CD4-positive, alpha-beta T cell treated with Interferon gamma for 1 hour (primary cell): Measurements from ENCODE around the gene POU6F1.
A peak's percentile ranks its signal among the peaks of the same experiment; 100 is the strongest.
"Not testable (repeated sequence)": the region's sequence is repeated elsewhere in the genome, so short reads cannot be mapped to it uniquely, and the experiment has no call there.

Source experiments
- DNase-seq: peaks from one replicate; pipeline ENCODE4 v3.0.0-alpha.2; 2020

The POU6F1 gene

GRCh38 chr12:51225771-51226170 lies 7.9 kb upstream of the POU6F1 start:
- DNase-seq: no peak

- no peak for DNase-seq
These were observed 7.4 kb upstream of the POU6F1 start for GRCh38 chr12:51225234-51225633.

- DNase-seq: no peak
These were observed 6.8 kb upstream of the POU6F1 start for GRCh38 chr12:51224625-51225024.

- DNase-seq: no peak
These were observed 4.6 kb upstream of the POU6F1 start for GRCh38 chr12:51222461-51222860.

GRCh38 chr12:51219857-51220256 lies 2.0 kb upstream of the POU6F1 start:
- DNase-seq: not testable (repeated sequence)

- DNase-seq: no peak
These were observed 1.5 kb upstream of the POU6F1 start for GRCh38 chr12:51219322-51219721.

GRCh38 chr12:51218607-51219161 lies 822 bp upstream of the POU6F1 start:
- no peak for DNase-seq

DNA sequence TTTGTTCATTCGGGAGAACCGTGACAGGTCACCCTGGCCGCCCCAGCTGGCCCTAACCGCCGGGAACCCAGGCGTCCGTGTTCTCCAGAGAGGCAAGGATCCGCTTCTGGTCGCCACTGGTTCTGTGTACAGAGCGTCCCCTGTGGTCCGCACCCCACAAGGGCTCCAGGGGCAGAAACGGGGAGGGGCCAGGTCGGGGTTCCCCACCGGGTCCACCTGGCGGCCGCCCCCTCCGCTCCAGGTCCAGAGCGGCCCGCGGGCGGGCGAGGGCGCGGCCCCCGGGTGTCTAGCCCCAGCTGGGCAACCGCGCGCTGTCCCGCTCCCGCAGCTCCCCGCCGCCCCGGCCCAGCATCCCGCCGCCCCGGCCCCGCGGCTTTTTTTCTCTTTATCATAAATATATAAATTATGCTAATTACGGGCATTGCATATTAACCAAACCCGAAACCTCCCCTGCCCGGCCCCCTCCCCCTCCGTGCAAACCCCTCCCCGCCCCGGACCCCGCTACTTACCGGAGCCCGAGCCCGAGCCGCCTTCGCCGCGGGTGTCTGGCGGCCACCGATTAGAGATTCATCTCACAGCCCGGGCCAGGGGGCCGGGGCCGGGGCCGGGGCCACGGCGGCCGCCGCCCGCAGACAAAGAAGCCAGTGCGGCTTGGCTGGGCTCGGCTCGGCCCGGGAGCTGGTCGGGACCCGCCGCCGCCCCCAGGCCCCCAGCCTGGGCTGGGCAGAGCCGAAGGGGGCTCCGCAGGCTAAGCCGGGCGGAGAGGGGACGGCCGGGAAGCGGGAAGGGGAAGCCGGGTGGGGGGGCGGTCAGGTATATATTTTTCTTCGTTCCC lies 512 bp downstream of the POU6F1 start:
- DNase-seq: peak; percentile 66

- DNase-seq: no peak
These were observed 1.2 kb downstream of the POU6F1 start for GRCh38 chr12:51216642-51217041.

DNA sequence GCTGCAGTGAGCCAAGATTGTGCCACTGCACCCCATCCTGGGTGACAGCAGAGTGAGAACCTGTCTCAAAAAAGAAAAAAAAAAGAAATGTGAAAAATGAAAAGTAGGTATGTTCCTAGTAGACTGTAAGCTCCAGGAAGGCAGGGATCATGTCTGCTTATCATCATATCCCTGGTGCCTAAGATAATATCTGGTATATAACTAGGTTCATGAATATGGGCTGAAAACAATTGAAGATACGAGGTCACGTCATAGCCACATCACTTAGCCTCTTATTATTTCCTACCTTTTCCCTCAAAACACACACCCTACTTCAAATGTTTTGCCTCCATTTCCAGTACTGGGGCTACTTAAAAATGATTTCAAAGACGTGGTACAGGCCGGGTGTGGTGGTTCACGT lies 3.0 kb downstream of the POU6F1 start:
- DNase-seq: no peak

- no peak for DNase-seq
These were observed 7.0 kb downstream of the POU6F1 start for GRCh38 chr12:51210690-51211395.

DNA sequence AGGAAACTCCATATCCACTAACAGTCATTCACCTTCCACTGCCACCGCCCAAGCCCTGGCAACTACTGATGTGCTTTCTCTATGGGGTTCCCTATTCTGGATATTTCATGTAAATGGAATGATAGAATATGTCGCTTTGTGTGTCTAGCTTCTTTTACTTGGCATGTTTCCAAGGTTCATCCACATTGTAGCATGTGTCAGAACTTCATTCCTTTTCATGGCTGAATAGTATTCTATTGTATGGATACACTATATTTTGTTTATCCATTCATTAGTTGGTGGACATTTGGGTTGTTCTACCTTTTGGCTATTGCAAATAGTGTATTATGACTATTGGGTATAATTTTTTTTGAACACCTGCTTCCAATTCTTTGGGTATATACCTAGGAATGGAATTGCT lies 8.6 kb downstream of the POU6F1 start:
- no peak for DNase-seq

GRCh38 chr12:51208016-51208660 lies 9.7 kb downstream of the POU6F1 start:
- DNase-seq: no peak

DNA sequence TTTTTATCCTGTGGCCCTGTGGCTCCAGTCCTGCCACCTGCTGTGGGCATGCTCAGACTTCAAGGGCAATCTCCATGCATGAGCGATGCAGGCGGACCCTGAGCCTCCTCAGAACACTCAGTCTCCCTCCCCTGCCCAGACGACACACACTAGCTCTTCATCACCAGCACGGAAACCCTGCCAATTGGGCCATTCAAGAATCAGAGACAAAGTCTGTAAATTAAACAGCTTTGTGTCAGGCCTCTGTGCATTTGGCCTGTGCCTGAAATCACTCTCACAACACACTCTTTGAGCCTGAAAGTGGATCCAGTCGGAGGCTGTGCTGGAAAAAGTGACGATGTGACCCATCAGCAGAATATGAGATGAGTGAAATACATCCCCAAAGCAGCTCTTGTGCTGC lies 12.5 kb downstream of the POU6F1 start:
- no peak for DNase-seq

- no peak for DNase-seq
These were observed 15.1 kb downstream of the POU6F1 start for GRCh38 chr12:51202718-51203117.

GRCh38 chr12:51200806-51201205 lies 17.1 kb downstream of the POU6F1 start:
- no peak for DNase-seq

DNA sequence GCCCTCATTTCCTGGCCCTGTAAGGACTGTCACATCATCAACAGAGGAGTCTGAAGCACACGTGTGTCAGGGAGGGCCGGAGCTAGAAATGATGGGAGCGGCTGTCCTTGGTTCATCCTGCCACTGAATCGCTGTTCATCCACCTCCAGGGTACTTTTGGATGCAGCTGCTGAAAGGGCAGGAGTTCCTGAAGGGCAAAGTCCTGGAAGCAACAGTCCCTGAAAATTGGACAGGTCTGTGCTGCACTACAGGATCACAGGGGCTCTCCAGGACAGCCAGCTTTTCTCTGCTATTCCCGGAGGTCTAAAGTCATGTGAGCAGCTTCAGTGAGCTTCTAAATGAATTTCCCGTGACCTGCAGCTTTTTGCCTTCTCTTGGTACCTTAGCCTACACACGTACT lies 17.7 kb downstream of the POU6F1 start:
- DNase-seq: no peak

- no peak for DNase-seq
These were observed 18.4 kb downstream of the POU6F1 start for GRCh38 chr12:51199366-51199945.

DNA sequence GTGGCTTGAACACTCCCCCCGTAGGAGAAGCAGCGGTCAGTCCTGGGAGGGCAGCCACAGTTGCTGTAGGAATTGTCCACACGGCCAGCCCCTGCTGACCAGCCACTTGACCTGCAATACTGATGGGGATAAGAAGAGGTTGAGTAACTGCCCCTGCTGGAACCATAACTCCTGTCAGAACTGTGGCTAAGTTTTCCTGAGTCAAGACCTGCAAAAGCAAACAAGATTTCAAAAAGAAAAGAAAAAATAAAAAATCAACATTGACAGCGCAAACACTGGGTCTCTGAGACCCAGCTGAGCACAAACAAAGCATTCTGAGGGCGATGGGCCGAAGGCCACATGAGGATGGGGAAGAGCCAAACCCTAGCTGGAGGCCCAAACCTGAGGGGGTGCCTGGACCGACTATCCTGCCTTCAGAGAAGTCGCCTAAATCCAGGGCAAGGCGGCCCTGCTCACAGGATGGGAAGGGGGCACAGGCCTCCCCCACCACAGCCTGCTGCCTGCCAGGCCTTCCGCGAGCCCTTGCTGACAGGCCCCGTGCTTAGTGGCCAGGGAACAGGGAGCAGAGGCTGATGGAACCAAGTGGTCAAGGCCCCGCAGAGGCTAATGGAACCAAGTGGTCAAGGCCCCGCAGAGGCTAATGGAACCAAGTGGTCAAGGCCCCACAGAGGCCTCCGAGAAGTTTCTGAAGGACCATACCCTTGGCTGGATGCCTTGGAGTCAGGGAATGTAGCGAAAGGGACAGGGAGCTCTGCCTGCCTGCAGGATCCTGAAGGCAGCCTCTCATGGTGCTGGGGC lies 19.1 kb downstream of the POU6F1 start:
- DNase-seq: no peak

DNA sequence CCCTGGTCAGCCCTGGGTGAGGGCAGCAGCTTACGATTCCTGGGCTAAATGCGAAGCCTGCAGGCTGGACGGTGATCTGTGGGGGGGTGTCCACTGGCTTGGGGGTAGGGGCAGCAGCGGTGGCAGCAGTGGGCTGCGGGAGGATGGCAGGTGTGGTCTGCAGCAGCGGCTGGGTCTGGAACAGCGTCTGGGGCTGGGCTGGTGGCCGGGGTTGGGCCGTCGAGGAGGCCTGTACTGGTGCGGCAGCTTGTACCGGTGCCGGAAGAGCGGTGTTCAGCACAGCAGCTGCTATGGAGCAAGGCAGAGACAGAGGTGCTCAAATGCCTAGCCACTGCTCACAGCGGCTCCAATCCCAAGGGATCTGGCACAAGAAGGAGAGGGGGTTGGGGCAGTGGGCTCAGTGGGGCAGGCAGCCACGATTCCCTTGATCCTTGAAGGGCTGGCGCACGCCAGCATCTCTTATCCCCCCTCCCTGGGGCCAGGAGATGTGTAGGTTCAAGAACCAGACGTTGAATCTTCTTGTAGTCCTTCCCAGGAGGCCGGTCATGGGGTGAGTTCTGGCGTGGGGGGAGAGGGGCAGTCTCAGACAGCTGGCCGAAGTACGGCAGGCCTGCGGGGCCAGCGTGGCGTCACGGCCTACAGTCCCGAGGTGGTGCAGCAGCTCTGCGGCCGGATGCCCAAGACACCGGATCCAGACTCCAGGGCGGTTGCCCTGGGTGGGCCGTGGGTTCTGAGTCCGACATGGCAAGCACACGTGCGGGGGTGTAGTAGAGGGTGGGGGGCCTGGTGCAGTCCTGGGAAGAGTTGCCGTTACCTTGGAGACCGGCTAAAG lies 19.9 kb downstream of the POU6F1 start:
- DNase-seq: no peak

- no peak for DNase-seq
These were observed 21.3 kb downstream of the POU6F1 start for GRCh38 chr12:51196547-51196946.
